ENCODE data around the gene EFCAB5.

DNA sequence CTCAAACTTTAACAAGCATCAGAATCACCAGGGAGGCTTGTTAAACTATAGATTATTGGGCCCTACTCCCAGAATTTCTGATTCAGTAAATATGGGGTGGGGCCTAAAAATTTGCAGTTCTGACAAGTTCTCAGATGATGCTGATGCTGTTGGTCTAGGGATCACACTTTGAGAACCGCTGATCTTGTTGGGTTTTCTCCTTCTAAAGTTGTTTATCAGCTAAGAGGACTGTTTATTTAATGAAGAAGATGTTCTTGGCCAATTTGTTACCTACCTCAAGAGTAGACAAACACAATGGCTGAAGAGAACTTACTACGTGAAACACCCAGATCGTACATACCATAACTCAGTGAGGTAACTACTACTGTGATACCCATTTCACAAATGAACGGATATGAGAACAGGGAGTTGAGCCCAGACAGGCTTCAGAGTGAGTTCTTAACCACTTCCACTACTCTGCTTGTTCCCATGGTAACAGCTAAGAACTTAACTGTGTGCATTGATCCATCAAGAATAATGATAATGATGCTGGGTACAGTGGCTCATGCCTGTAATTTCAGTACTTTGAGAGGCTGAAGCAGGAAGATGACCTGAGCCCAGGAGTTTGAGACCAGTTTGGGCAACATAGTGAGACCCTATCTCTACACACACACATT lies 89.9 kb downstream of the EFCAB5 start:
- TF ChIP-seq POLR2AphosphoS5 (IDR thresholded peaks at IDR 0.05; ENCODE audit: low read depth, low read length) (no peak), POLR2A (IDR thresholded peaks at IDR 0.05; ENCODE audit: low read depth, low read length) (no peak), TAF1 (IDR thresholded peaks at IDR 0.05; ENCODE audit: low read depth, low read length) (no peak), SPI1 (IDR thresholded peaks at IDR 0.05; ENCODE audit: low read depth, low read length) (no peak)

All from GM12891 (cell line).